ENCODE results near the gene RUNX1. TPM values are rescaled to one million over a fixed set of nuclear protein-coding genes. Genes with fewer than 3 reads are reported as not detected.

The RUNX1 gene
- total and polyA plus RNA-seq, 2 of the 13 experiments (the other 11 are each of a cell fraction or from before 2014, with no cell fraction given) = 5.4 to 6.4 TPM

DNA sequence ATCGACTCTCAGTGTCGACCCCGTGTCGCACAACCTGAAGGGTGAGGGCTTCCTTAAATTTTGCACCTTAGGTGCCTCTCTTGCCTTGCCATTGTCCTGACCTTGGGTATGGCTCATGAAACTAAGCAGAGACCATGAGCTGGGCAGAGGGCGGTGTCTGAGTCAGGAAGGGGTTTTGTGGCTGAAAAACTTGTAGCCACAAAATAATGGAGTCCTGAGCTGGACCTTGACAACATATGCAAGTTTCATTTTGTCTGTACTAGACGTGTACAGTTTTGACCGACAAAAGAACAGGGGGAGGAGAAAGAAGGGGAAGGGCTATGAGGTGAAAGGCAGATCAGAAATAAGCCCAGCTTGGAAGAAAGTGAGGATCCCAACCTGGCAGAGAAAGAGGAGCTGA, 8.3 kb upstream of the RUNX1 start:
- no peak overlapping the region for H2AFZ ChIP-seq (ENCODE audit: low read length)
- H3K79me2 ChIP-seq (ENCODE audit: insufficient read depth, low read length) = no peaks in the 10 kb centered on the region
- no peak overlapping the region for H3K27ac ChIP-seq (ENCODE audit: extremely low read length, insufficient read depth, low read length)
- TF ChIP-seq JARID2 (CRISPR knock-in tag; IDR thresholded peaks at IDR 0.05; ENCODE audit: insufficient replicate concordance) (no peak), TBX2 (CRISPR knock-in tag; IDR thresholded peaks at IDR 0.05; ENCODE audit: borderline replicate concordance) (no peak), TEAD3 (CRISPR knock-in tag; optimal IDR thresholded peaks at IDR 0.05; ENCODE audit: borderline replicate concordance) (no peak), DMAP1 (CRISPR knock-in tag; IDR thresholded peaks at IDR 0.05) (no peak), ELF3 (CRISPR knock-in tag; IDR thresholded peaks at IDR 0.05) (no peak), ARID2 (CRISPR knock-in tag; IDR thresholded peaks at IDR 0.05; ENCODE audit: borderline replicate concordance) (no peak)
- CTCF ChIA-PET (ENCODE audit: low intra/inter-chr PET ratio, low total read pairs) = no interaction called here
- no peak for ATAC-seq
- peaks cover 14% of the 10 kb centered on the region for H3K4me1 ChIP-seq (ENCODE audit: insufficient read depth, low read length)
- DNase-seq (ENCODE audit: low spot score) = no peak
- intact Hi-C loops (cut with micrococcal nuclease; ENCODE audit: unreplicated experiment) = loop anchor here (10.0 kb wide), 1 partner anchor 447 kb away; no protein-coding TSS in a partner anchor
- WGBS (ENCODE audit: low lambda C conversion rate) = 71% methylated on average over 7 of the region's 7 CpGs
- in situ Hi-C loops (cut with HindIII; ENCODE audit: extremely low pct_ligation_motif_present, low pct_unique_long_range_greater_than_20kb) = no loop called here
- H3K4me3 ChIP-seq (replicated peaks in 1 of 3; ENCODE audit: insufficient read depth in 1 of 3, low read depth in 2 of 3, low read length in 3 of 3) = no peak overlapping the region
- FAIRE-seq = no peak
- no peak overlapping the region for H3K9ac ChIP-seq (ENCODE audit: insufficient read depth, low read depth, low read length)
- POLR2A ChIA-PET = no interaction called here
- peaks cover 0 to 1% of the 10 kb centered on the region in 2 experiments; a peak in 1 of 5 replicates for H3K27me3 ChIP-seq (ENCODE audit: control insufficient read depth in 1 of 2, insufficient read depth in 2 of 2, low read length in 2 of 2)
- H3K4me2 ChIP-seq (ENCODE audit: low read depth, low read length) = no peak overlapping the region
- H4K20me1 ChIP-seq (ENCODE audit: insufficient read depth, low read length) = no peaks in the 10 kb centered on the region
- BruUV-seq (replicated peaks) = no TSS peak
- no peaks in the 10 kb centered on the region for H3K36me3 ChIP-seq (replicated peaks in 1 of 2; ENCODE audit: control insufficient read depth in 1 of 2, insufficient read depth in 2 of 2, low read length in 2 of 2)
- no peaks in the 10 kb centered on the region for H3K9me3 ChIP-seq (ENCODE audit: low read length)

DNA sequence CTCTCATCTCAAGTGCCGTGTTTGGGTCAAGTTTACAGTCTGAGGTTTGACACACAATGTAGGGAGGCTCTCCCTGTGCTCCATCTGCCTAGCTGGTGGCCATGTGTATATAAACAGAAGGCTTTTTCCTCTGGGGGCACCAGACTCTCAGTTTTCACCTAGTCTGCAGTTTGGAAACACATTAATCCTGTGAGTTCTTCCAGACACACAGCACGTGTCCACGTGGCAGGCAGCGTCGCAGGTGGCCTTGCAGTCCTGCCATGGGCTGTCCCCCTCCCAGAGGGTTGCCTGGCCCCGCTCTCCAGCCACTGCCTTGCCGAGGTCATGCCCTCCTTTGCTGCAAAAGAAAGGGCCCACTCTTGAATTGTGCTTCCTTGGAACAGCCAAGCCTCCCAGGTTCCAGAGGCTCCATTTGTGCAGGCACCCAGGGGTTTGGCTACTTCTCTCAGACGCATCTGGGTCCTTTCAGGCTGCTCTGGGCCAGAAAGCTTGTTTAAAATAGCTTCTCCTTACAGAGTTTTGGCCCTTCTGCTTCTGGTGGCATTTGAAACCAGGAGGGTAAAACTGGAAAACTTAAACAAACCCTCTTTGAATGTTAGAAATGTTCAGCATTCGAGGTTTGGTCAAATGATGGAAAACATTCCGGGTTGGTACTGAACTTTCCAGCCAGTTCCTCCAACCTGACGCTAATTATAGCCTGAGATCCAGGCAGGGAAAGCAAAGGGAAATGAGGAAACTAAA, 4.4 kb upstream of the RUNX1 start:
- in situ Hi-C loops (cut with HindIII; ENCODE audit: extremely low pct_ligation_motif_present, low pct_unique_long_range_greater_than_20kb) (no loop called here), intact Hi-C loops (cut with micrococcal nuclease; ENCODE audit: unreplicated experiment) (loop anchor here (5.0 to 10.0 kb wide), 2 partner anchors 161 to 451 kb away; no protein-coding TSS in a partner anchor)
- no peak overlapping the region for H3K27ac ChIP-seq (ENCODE audit: extremely low read length, insufficient read depth, low read length)
- H3K4me3 ChIP-seq (replicated peaks in 1 of 3; ENCODE audit: insufficient read depth in 1 of 3, low read depth in 2 of 3, low read length in 3 of 3) = no peak overlapping the region
- DNase-seq (ENCODE audit: low spot score) (peak; percentile 36), FAIRE-seq (no peak), ATAC-seq (peak; percentile 66)
- no peaks in the 10 kb centered on the region for H3K9me3 ChIP-seq (ENCODE audit: low read length)
- WGBS (ENCODE audit: low lambda C conversion rate) = 30% methylated on average over 8 of the region's 11 CpGs
- H3K4me1 ChIP-seq (ENCODE audit: insufficient read depth, low read length) = peaks cover 27% of the 10 kb centered on the region
- H3K36me3 ChIP-seq (replicated peaks in 1 of 2; ENCODE audit: control insufficient read depth in 1 of 2, insufficient read depth in 2 of 2, low read length in 2 of 2) = no peaks in the 10 kb centered on the region
- H3K27me3 ChIP-seq (ENCODE audit: control insufficient read depth in 1 of 2, insufficient read depth in 2 of 2, low read length in 2 of 2) = no peaks in the 10 kb centered on the region
- ChIA-PET POLR2A (interaction anchor here (1.0 kb wide), 1 partner anchor 13 kb away, joined by 4 read pairs; no protein-coding TSS in a partner anchor), CTCF (ENCODE audit: low intra/inter-chr PET ratio, low total read pairs) (no interaction called here)
- H3K4me2 ChIP-seq (ENCODE audit: low read depth, low read length) = peak overlapping the region; percentile 36; the same call in 1 of the 2 replicates
- H3K79me2 ChIP-seq (ENCODE audit: insufficient read depth, low read length) = no peaks in the 10 kb centered on the region
- no peaks in the 10 kb centered on the region for H4K20me1 ChIP-seq (ENCODE audit: insufficient read depth, low read length)
- no TSS peak for BruUV-seq (replicated peaks)
- no peak overlapping the region for H3K9ac ChIP-seq (ENCODE audit: insufficient read depth, low read depth, low read length)
- no peak overlapping the region for H2AFZ ChIP-seq (ENCODE audit: low read length)
- TF ChIP-seq ZNF138 (CRISPR knock-in tag; IDR thresholded peaks at IDR 0.05; ENCODE audit: low read depth) (no peak), MEF2D (CRISPR knock-in tag; IDR thresholded peaks at IDR 0.05) (no peak), FOXP1 (IDR thresholded peaks at IDR 0.05) (no peak), FOXP1 (CRISPR knock-in tag; IDR thresholded peaks at IDR 0.05) (0 out of 2 replicates have a peak, but pooled peaks have one; percentile 22), FOXC1 (CRISPR knock-in tag; IDR thresholded peaks at IDR 0.05; ENCODE audit: borderline replicate concordance) (peak; percentile 51; the same call in 1 of the 2 replicates), SAP130 (CRISPR knock-in tag; IDR thresholded peaks at IDR 0.05; ENCODE audit: low read depth) (0 out of 2 replicates have a peak, but pooled peaks have one; percentile 33), HDAC2 (CRISPR knock-in tag; IDR thresholded peaks at IDR 0.05) (no peak)
- TF ChIP-seq, protein P1, sequence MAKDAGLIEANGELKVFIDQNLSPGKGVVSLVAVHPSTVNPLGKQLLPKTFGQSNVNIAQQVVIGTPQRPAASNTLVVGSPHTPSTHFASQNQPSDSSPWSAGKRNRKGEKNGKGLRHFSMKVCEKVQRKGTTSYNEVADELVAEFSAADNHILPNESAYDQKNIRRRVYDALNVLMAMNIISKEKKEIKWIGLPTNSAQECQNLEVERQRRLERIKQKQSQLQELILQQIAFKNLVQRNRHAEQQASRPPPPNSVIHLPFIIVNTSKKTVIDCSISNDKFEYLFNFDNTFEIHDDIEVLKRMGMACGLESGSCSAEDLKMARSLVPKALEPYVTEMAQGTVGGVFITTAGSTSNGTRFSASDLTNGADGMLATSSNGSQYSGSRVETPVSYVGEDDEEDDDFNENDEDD (CRISPR knock-in tag; IDR thresholded peaks at IDR 0.05; ENCODE audit: borderline replicate concordance) = peak; percentile 87; the same call in 1 of the 2 replicates
- TF ChIP-seq, protein P2, sequence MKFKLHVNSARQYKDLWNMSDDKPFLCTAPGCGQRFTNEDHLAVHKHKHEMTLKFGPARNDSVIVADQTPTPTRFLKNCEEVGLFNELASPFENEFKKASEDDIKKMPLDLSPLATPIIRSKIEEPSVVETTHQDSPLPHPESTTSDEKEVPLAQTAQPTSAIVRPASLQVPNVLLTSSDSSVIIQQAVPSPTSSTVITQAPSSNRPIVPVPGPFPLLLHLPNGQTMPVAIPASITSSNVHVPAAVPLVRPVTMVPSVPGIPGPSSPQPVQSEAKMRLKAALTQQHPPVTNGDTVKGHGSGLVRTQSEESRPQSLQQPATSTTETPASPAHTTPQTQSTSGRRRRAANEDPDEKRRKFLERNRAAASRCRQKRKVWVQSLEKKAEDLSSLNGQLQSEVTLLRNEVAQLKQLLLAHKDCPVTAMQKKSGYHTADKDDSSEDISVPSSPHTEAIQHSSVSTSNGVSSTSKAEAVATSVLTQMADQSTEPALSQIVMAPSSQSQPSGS (CRISPR knock-in tag; IDR thresholded peaks at IDR 0.05) = no peak

Measured in HepG2 (cell line).